ENCODE data around the gene NT5C1A.

NT5C1A gene

DNA sequence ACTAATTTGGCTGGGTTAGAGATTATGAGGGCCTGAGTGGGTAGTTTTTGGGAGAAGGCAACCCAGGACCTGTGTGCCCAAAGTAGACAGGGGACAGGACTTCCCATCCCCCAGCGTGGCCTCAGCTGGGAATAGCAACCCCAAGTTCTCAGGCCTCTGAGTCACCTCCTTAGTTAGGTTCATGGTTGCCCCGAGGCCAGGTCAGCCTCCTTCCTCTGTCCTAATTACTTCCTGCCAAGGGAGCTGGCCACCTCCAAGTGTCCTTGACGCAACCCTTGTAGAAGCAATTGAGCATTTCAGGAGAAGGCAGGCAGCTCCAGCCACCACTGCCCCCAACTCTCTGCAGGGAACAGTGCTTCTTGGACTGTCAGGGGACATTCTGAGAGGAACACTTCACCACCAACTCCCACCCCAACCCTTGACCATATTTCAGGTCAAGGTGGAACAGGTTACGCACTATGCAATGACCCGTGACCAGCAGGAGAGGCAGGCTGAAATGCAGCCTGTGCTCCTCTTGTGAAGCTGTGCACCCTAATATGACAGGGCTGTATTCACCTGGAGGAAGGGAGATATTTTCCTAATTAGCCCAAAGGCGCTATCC is 5.1 kb upstream of the NT5C1A start:
- Histone ChIP-seq H3K4me3 (no peak overlapping the region), H3K36me3 (ENCODE audit: insufficient read depth, low read length) (no peaks in the 10 kb centered on the region), H3K9ac (ENCODE audit: insufficient read length) (no peak overlapping the region), H3K27ac (no peak overlapping the region), H3K9me3 (ENCODE audit: low read depth, low read length) (no peaks in the 10 kb centered on the region)
- DNase-seq (ENCODE audit: low read depth, low spot score): no peak
- no peak for TF ChIP-seq EZH2 (IDR thresholded peaks at IDR 0.05)
- TF ChIP-seq POLR2AphosphoS5 (IDR thresholded peaks at IDR 0.05; ENCODE audit: borderline replicate concordance, low read depth, low read length): no peak
- no peak for TF ChIP-seq FOXP2 (optimal IDR thresholded peaks at IDR 0.05; ENCODE audit: control extremely low read depth, extremely low read length, insufficient read depth)

DNA sequence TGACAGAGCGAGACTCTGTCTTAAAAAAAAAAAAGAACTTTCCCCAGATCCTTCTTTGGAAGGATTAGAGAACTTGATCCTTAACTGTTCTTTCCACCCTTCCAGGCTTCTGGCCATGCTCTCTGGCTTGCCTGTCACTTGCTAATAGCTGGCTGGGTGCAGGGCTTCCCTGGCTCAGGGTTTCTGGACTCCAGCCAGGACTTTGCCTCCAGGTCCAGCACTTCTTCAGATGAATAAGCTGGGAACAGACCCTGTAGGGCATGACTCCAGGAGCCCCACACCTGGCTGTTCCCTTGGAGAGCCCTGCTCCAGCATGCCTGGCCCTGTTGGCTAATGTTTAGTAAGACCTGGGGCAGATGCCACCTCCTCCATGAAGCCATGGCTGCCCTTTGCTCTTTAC is 3.3 kb upstream of the NT5C1A start:
- Histone ChIP-seq H3K4me3 (no peak overlapping the region), H3K36me3 (ENCODE audit: insufficient read depth, low read length) (no peaks in the 10 kb centered on the region), H3K9ac (ENCODE audit: insufficient read length) (no peak overlapping the region), H3K9me3 (ENCODE audit: low read depth, low read length) (no peaks in the 10 kb centered on the region), H3K27ac (no peak overlapping the region)
- DNase-seq (ENCODE audit: low read depth, low spot score): no peak
- TF ChIP-seq POLR2AphosphoS5 (IDR thresholded peaks at IDR 0.05; ENCODE audit: borderline replicate concordance, low read depth, low read length) (no peak), FOXP2 (optimal IDR thresholded peaks at IDR 0.05; ENCODE audit: control extremely low read depth, extremely low read length, insufficient read depth) (no peak), EZH2 (IDR thresholded peaks at IDR 0.05) (no peak)

DNA sequence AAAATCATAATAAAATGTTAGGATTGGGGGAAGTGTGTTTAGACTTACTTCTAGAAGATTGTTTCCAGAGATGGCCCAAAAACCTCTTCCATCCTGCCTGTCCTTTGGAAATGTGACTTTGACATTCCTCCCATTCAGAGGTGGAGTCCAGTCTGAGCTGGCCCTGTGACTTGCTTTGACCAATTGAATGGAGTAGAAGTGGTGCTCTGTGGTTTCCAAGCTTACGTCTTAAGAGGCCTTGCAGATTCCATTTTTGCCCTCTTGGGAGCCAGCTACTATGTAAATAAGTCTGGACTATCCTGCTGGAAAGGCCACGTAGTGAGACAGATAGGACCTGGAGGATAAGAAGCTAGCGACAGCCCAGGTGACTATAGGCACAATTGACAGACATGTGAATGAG is 1.3 kb upstream of the NT5C1A start:
- no peak for DNase-seq (ENCODE audit: low read depth, low spot score)
- no peaks in the 10 kb centered on the region for H3K9me3 ChIP-seq (ENCODE audit: low read depth, low read length)
- H3K27ac ChIP-seq: no peak overlapping the region

DNA sequence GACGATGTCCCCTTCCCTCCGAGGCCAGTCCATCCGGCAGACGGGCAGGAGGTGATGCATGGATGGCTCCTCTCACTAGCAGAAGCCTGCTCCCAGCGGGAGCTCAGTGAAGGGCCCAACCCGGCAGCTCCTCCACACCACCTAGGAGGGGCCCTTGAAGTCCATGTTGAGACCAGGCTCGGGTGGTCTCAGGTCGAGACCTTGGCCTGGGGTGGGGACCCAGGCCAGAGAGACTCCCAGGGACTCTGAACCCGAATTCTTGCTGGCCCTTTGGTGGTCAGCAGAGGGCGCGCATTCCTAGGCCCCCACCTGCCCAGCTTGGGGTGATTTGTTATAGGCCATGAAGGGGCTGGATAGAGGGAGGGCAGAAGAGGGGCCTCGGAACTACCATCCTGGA is 642 bp upstream of the NT5C1A start:
- Histone ChIP-seq H3K4me3 (no peak overlapping the region), H3K9ac (ENCODE audit: insufficient read length) (no peak overlapping the region), H3K27ac (no peak overlapping the region), H3K9me3 (ENCODE audit: low read depth, low read length) (no peaks in the 10 kb centered on the region), H3K36me3 (ENCODE audit: insufficient read depth, low read length) (no peaks in the 10 kb centered on the region)
- no peak for DNase-seq (ENCODE audit: low read depth, low spot score)
- TF ChIP-seq POLR2AphosphoS5 (IDR thresholded peaks at IDR 0.05; ENCODE audit: borderline replicate concordance, low read depth, low read length) (no peak), EZH2 (IDR thresholded peaks at IDR 0.05) (no peak)

More for the DNA sequence above, 1.3 kb upstream of the NT5C1A start:
- Histone ChIP-seq H3K4me3 (no peak overlapping the region), H3K36me3 (ENCODE audit: insufficient read depth, low read length) (no peaks in the 10 kb centered on the region), H3K9ac (ENCODE audit: insufficient read length) (no peak overlapping the region)
- no peak for TF ChIP-seq FOXP2 (optimal IDR thresholded peaks at IDR 0.05; ENCODE audit: control extremely low read depth, extremely low read length, insufficient read depth)
- no peak for TF ChIP-seq EZH2 (IDR thresholded peaks at IDR 0.05)
- TF ChIP-seq POLR2AphosphoS5 (IDR thresholded peaks at IDR 0.05; ENCODE audit: borderline replicate concordance, low read depth, low read length): no peak

DNA sequence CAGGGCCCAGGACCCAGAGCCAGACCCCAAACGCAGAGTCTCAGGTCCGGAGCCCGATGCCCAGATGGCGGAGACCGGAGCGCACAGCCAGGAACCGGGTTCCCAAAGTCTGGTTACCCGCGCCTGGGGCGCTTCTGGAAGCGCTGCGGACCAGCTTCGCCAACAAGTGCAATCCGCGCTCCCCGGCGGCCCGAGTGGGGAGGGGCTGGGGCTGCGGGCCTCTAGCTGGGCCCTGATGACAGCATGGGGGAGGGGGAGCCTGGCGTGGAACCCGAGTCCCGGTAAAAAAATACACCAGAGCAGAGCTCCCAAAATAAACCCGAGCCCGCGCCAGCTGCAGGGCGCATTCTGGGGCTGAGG is 494 bp downstream of the NT5C1A start:
- Histone ChIP-seq H3K27ac (no peak overlapping the region), H3K9ac (ENCODE audit: insufficient read length) (no peak overlapping the region), H3K36me3 (ENCODE audit: insufficient read depth, low read length) (no peaks in the 10 kb centered on the region), H3K4me3 (peak overlapping the region; percentile 22; the same call in 1 of the 2 replicates), H3K9me3 (ENCODE audit: low read depth, low read length) (no peaks in the 10 kb centered on the region)
- TF ChIP-seq FOXP2 (optimal IDR thresholded peaks at IDR 0.05; ENCODE audit: control extremely low read depth, extremely low read length, insufficient read depth) (no peak), POLR2AphosphoS5 (IDR thresholded peaks at IDR 0.05; ENCODE audit: borderline replicate concordance, low read depth, low read length) (no peak), EZH2 (IDR thresholded peaks at IDR 0.05) (no peak)
- DNase-seq (ENCODE audit: low read depth, low spot score): no peak

DNA sequence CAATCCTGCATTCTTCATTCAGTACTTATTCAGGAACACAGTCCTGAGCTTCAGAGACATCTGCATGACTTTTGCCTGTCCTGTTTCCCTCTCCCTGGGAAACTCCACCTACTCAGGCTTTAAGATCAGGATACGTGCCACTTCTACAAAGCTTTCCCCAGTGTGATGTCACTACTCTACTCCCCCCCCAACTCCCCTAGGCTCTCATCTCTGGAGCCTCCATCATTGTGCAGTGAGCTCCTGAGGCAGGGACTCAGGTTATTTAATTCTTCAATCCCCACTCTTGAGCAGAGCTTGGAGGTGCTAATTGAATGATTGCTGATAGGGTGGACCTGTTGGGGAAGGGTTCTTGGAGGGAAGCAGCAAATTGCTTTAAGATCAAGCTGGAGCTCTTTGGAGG is 1.2 kb downstream of the NT5C1A start:
- H3K27ac ChIP-seq: no peak overlapping the region
- H3K36me3 ChIP-seq (ENCODE audit: insufficient read depth, low read length): no peaks in the 10 kb centered on the region

DNA sequence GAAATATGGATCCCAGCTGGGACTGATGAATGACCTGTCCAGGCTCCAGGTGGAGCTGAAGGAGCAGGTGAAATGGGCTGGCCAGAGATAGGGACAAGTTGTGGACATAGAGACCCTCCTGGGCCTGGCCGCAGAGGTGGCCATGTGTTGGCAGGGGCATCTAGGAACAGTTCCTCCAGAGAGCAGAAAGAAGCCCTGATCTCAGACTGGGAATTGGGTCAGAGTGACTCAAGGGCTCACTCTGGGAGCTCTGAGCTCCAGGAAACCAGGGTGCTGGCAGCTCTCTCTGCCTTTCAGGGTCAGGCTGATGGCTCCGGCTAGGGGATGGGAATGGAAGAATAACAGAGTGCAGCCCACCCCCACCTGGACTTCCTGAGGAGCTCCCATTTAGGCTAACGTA is 3.0 kb downstream of the NT5C1A start:
- H3K36me3 ChIP-seq (ENCODE audit: insufficient read depth, low read length): no peaks in the 10 kb centered on the region
- no peak for DNase-seq (ENCODE audit: low read depth, low spot score)
- no peak for TF ChIP-seq POLR2AphosphoS5 (IDR thresholded peaks at IDR 0.05; ENCODE audit: borderline replicate concordance, low read depth, low read length)
- no peak for TF ChIP-seq FOXP2 (optimal IDR thresholded peaks at IDR 0.05; ENCODE audit: control extremely low read depth, extremely low read length, insufficient read depth)
- TF ChIP-seq EZH2 (IDR thresholded peaks at IDR 0.05): no peak
- H3K4me3 ChIP-seq: no peak overlapping the region
- no peak overlapping the region for H3K27ac ChIP-seq
- H3K9me3 ChIP-seq (ENCODE audit: low read depth, low read length): no peaks in the 10 kb centered on the region
- no peak overlapping the region for H3K9ac ChIP-seq (ENCODE audit: insufficient read length)

More for the DNA sequence above, 1.2 kb downstream of the NT5C1A start:
- Histone ChIP-seq H3K4me3 (no peak overlapping the region), H3K9me3 (ENCODE audit: low read depth, low read length) (no peaks in the 10 kb centered on the region), H3K9ac (ENCODE audit: insufficient read length) (no peak overlapping the region)
- TF ChIP-seq EZH2 (IDR thresholded peaks at IDR 0.05) (no peak), FOXP2 (optimal IDR thresholded peaks at IDR 0.05; ENCODE audit: control extremely low read depth, extremely low read length, insufficient read depth) (no peak), POLR2AphosphoS5 (IDR thresholded peaks at IDR 0.05; ENCODE audit: borderline replicate concordance, low read depth, low read length) (no peak)
- DNase-seq (ENCODE audit: low read depth, low spot score): no peak

DNA sequence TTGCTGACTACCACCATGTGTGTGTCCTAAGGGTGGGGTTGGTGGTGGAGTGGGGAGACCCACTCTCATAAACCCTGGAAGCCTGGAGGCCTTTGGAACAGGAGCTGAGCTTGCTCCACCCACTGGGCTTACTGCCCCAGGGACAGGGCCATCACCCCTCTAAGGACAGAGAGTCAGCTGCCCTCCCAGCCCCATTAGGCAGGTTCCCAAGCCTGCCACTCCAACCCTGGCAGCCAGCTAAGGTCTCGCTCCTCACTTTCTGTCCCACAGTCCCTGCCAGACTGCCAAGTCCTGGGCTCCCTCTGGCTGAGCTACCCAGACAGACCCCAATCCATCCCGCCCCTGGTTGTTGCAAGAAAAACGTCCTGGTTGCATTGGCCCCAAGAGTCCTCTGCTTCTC is 3.8 kb downstream of the NT5C1A start:
- Histone ChIP-seq H3K36me3 (ENCODE audit: insufficient read depth, low read length) (no peaks in the 10 kb centered on the region), H3K9ac (ENCODE audit: insufficient read length) (no peak overlapping the region), H3K4me3 (no peak overlapping the region), H3K9me3 (ENCODE audit: low read depth, low read length) (no peaks in the 10 kb centered on the region), H3K27ac (no peak overlapping the region)
- DNase-seq (ENCODE audit: low read depth, low spot score): no peak
- TF ChIP-seq FOXP2 (optimal IDR thresholded peaks at IDR 0.05; ENCODE audit: control extremely low read depth, extremely low read length, insufficient read depth): no peak
- TF ChIP-seq POLR2AphosphoS5 (IDR thresholded peaks at IDR 0.05; ENCODE audit: borderline replicate concordance, low read depth, low read length): no peak
- TF ChIP-seq EZH2 (IDR thresholded peaks at IDR 0.05): no peak

DNA sequence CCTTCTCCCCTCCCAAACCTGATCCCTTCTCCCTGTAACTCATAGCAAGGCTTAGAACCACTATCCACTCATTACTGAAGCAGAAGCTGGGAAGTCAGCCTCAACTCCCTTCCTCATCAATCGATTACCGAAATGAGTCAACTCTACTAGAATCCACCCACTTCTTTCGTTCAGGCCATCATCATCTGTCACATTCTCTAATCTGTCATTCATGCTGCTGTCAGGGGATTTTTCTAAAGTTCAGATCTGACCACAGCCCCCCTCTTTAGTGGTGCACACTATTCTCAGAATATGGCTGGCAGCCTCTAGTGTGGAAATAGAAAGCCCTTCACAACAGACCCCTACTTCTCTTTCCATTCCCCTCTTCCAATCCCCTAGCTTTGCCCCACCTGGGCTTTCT is 5.1 kb downstream of the NT5C1A start:
- no peaks in the 10 kb centered on the region for H3K9me3 ChIP-seq (ENCODE audit: low read depth, low read length)
- no peak for TF ChIP-seq EZH2 (IDR thresholded peaks at IDR 0.05)
- TF ChIP-seq POLR2AphosphoS5 (IDR thresholded peaks at IDR 0.05; ENCODE audit: borderline replicate concordance, low read depth, low read length): no peak
- TF ChIP-seq FOXP2 (optimal IDR thresholded peaks at IDR 0.05; ENCODE audit: control extremely low read depth, extremely low read length, insufficient read depth): no peak
- H3K9ac ChIP-seq (ENCODE audit: insufficient read length): no peak overlapping the region
- no peaks in the 10 kb centered on the region for H3K36me3 ChIP-seq (ENCODE audit: insufficient read depth, low read length)
- no peak for DNase-seq (ENCODE audit: low read depth, low spot score)
- H3K27ac ChIP-seq: no peak overlapping the region
- no peak overlapping the region for H3K4me3 ChIP-seq
